Small intestine (tissue), 7 donors: ENCODE results near the gene GBGT1. TPM values are rescaled to one million over a fixed set of nuclear protein-coding genes. Genes with fewer than 3 reads are reported as not detected.

Experiments used
- DNase-seq, 2 donors: peaks; one replicate each; pipeline versions ENCODE4 v3.0.0 to v3.0.0-alpha.2; 2013
- FAIRE-seq: peaks from 2 replicates; lab custom pipeline; 2012; peaks lifted over from hg19 to GRCh38; lab: Jason Lieb, UNC
- H3K27ac ChIP-seq, 3 donors: one replicate each; pipeline ENCODE4 v1.5.1; 2013; ENCODE audit warnings: low read length in 2 of 3, mild to moderate bottlenecking in 2 of 3, control low read depth in 1 of 3, inconsistent platforms in 1 of 3, low read depth in 1 of 3, moderate library complexity in 1 of 3
- H3K27me3 ChIP-seq, 3 donors: one replicate each; pipeline ENCODE4 v1.6.1; 2013; ENCODE audit warnings: low read length in 3 of 3, inconsistent platforms in 1 of 3; ENCODE audit not compliant: control insufficient read depth in 3 of 3, insufficient read depth in 3 of 3
- H3K36me3 ChIP-seq, 3 donors: one replicate each; pipeline ENCODE4 v1.6.1; 2013; ENCODE audit warnings: low read length in 3 of 3, inconsistent platforms in 1 of 3, low read depth in 1 of 3, mild to moderate bottlenecking in 1 of 3, moderate library complexity in 1 of 3; ENCODE audit not compliant: control insufficient read depth in 3 of 3, insufficient read depth in 2 of 3
- H3K4me1 ChIP-seq, 3 donors: one replicate each; pipeline ENCODE4 v1.6.1; 2013; ENCODE audit warnings: low read length in 2 of 3, inconsistent platforms in 1 of 3, low read depth in 1 of 3, mild to moderate bottlenecking in 1 of 3, moderate library complexity in 1 of 3; ENCODE audit not compliant: control insufficient read depth in 3 of 3, insufficient read depth in 2 of 3
- H3K4me3 ChIP-seq, 3 donors: one replicate each; pipeline ENCODE4 v1.5.1; 2013; ENCODE audit warnings: low read length in 3 of 3, control low read depth in 1 of 3, inconsistent platforms in 1 of 3, low read depth in 1 of 3, mild to moderate bottlenecking in 1 of 3, moderate library complexity in 1 of 3
- H3K9me3 ChIP-seq, 2 donors: one replicate each; pipeline ENCODE4 v1.6.1; 2013; ENCODE audit warnings: low read depth in 1 of 2, low read length in 1 of 2; ENCODE audit not compliant: control insufficient read depth in 2 of 2, insufficient read depth in 1 of 2
- WGBS, 3 donors: extraction: QIAGEN DNeasy Blood & Tissue Kit; methylation state at CpG; one replicate each; pipeline ENCODE4 v1.1.7; 2013; 5-methylcytosine and 5-hydroxymethylcytosine counted together
- polyA plus RNA-seq, 4 donors: library from polyadenylated mRNA; stranded (reverse) in 3 of 4; unstranded in 1 of 4; fragments of 200-250 nt in 3 of 4; fragments of 120-200 nt in 1 of 4; gene quantifications; one replicate each; pipeline versions ENCODE4 v1.2.1 to v1.2.3, GENCODE V29; 2013
- donor health status: healthy with polysubstance abuse.
- donor health status: control.
- donor health status: control.
- donor health status: Bipolar disorder and iron deficiency.
- donor health status: healthy.

GBGT1 gene
- polyA plus RNA-seq, 4 donors, result 0.45 to 15.4 (median 6.9) TPM

- peaks cover 0 to 6% (median 0%) of the 10 kb centered on the region in 3 donors for H3K4me1 ChIP-seq
- 86 to 92% (median 87%) methylated on average over 13 of the region's 13 CpGs for WGBS, 3 donors
- no peak overlapping the region for H3K4me3 ChIP-seq
- no peak overlapping the region for H3K27ac ChIP-seq
- H3K27me3 ChIP-seq, result no peaks in the 10 kb centered on the region
- H3K36me3 ChIP-seq, result peaks cover 0 to 6% (median 0%) of the 10 kb centered on the region in 3 donors
- FAIRE-seq, result no peak
- H3K9me3 ChIP-seq, result no peaks in the 10 kb centered on the region
- no peak for DNase-seq
Measured at GRCh38 chr9:133154097-133154989, 9.4 kb downstream of the GBGT1 start.

DNA sequence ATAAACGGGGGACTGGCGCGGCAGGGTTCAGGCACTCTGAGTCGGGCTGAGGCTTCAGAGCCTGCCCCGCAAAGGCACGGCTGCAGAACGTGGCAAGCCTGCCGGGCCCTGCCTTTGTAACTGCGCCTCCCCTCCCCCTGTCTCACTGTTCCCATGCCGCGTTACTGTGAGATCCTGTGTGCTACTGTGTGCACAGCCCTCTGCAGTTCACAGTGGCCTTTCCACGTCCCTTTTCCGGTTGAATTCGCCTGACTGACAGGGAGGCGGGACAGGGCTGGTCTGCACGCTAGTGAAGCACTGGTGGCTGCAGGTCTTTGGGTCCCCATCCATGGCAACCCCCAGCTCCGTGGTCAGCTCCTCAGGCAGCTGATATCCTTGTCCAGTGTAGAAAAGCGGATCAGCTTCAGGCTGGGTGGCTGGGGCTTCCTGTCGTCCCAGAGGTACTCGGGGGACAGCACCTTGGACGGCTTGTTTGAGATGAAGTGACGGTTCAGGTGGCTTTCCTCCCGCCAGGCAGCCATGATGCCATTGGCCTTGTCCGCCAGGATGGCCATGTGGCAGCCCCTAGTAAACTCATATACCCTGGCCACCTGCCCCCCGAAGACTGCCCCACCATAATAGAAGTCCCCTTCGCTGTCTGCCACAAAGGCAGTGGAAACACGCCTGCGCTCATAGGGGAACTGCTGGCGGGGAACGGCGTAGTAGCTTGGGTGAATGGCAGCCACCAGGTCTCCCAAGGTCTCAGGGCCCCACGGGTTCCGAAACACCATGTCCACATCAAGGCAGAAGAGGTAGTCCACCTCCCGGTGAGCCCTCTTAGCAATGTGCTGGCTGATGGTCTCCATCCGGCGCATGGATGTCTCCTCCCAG, 10.3 kb downstream of the GBGT1 start:
- 78 to 89% (median 89%) methylated on average over 36 of the region's 36 CpGs for WGBS, 3 donors
- DNase-seq, result no peak
- Histone ChIP-seq H3K27ac (no peak overlapping the region), H3K27me3 (no peaks in the 10 kb centered on the region), H3K4me1 (peaks cover 0 to 6% (median 0%) of the 10 kb centered on the region in 3 donors), H3K36me3 (peaks cover 0 to 6% (median 0%) of the 10 kb centered on the region in 3 donors), H3K4me3 (no peak overlapping the region), H3K9me3 (no peaks in the 10 kb centered on the region)
- FAIRE-seq, result no peak

- WGBS, 3 donors, result 76 to 80% (median 77%) methylated on average over 14 of the region's 14 CpGs
- H3K27me3 ChIP-seq, result no peaks in the 10 kb centered on the region
- no peaks in the 10 kb centered on the region for H3K9me3 ChIP-seq
- H3K27ac ChIP-seq, result no peak overlapping the region
- H3K4me1 ChIP-seq, result peaks cover 0 to 15% (median 0%) of the 10 kb centered on the region in 3 donors
- no peak for FAIRE-seq
- DNase-seq, result no peak
- no peak overlapping the region for H3K4me3 ChIP-seq
- peaks cover 0 to 12% (median 0%) of the 10 kb centered on the region in 3 donors for H3K36me3 ChIP-seq
Measured at GRCh38 chr9:133151601-133152525, 11.9 kb downstream of the GBGT1 start.

GRCh38 chr9:133151041-133151440, 12.7 kb downstream of the GBGT1 start:
- 93 to 94% (median 93%) methylated on average over 6 of the region's 6 CpGs for WGBS, 3 donors
- Histone ChIP-seq H3K4me1 (peaks cover 0 to 20% (median 0%) of the 10 kb centered on the region in 3 donors), H3K27me3 (no peaks in the 10 kb centered on the region), H3K27ac (no peak overlapping the region), H3K36me3 (peaks cover 0 to 20% (median 0%) of the 10 kb centered on the region in 3 donors), H3K4me3 (no peak overlapping the region), H3K9me3 (no peaks in the 10 kb centered on the region)
- DNase-seq (no peak), FAIRE-seq (no peak)

- peak overlapping the region; percentile 91 to 96 (median 96) for H3K27ac ChIP-seq
- FAIRE-seq (no peak), DNase-seq (peak; percentile 93 to 97)
- H3K36me3 ChIP-seq, result peaks cover 0 to 30% (median 0%) of the 10 kb centered on the region in 3 donors
- no peaks in the 10 kb centered on the region for H3K9me3 ChIP-seq
- H3K4me3 ChIP-seq, result peak overlapping the region; percentile 52 to 95 (median 79)
- no peaks in the 10 kb centered on the region for H3K27me3 ChIP-seq
- 2 to 6% (median 3%) methylated on average over 35 to 95 of the region's 95 CpGs for WGBS, 3 donors
- peaks cover 2 to 29% (median 3%) of the 10 kb centered on the region in 3 donors for H3K4me1 ChIP-seq
Measured at GRCh38 chr9:133149130-133150015, 14.3 kb downstream of the GBGT1 start.

DNA sequence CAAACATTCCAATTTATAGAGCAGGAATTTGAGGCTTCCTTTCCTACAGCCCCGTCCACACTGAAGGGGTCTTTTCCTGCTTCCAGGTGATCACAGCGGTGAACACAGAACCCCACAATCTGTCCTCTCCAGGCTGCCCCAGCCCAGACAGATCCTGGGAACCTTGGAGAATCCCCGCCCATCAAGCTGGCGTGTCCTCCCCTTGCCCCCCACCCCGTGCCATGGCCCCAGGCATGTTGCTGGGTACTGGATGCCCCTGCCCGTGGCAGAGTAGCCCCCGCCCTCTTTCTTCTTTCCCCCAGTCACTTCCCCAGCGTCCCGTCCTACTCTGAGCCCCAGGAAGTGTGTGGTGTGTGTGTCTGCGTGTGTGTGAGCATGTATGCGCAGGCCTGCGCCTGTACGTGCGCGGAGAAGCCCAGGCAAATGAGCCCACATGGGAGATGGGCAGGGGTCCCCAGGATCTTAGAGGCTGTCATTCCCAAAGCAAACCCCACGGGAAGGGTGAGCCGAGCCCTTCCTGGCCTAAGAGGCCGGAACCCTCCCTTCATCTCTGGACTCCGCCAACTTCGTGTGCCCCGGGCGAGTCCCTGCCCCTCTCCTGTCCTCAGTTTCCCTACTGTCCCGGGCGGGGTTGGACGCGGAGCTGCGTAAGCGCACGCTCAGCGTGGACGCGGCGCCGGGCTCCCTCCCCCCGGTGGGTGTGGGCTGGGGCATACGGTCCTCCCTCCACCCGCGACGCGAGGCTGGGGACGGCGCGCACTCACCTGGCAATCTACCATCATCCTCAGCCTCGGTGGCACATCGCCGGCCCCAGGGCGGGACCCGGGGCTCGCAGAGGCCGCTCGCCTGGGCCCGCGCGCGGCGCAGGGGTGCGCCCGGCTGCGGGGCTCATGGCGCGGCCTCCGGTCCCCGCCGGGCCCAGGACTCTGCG, 15.2 kb downstream of the GBGT1 start:
- DNase-seq, result peak; percentile 61 to 76
- FAIRE-seq, result no peak
- H3K4me3 ChIP-seq, result peak overlapping the region; percentile 52 to 95 (median 79)
- no peaks in the 10 kb centered on the region for H3K9me3 ChIP-seq
- H3K27me3 ChIP-seq, result no peaks in the 10 kb centered on the region
- H3K4me1 ChIP-seq, result peaks cover 3 to 38% (median 5%) of the 10 kb centered on the region in 3 donors
- peaks cover 0 to 30% (median 0%) of the 10 kb centered on the region in 3 donors for H3K36me3 ChIP-seq
- peak overlapping the region; percentile 91 to 96 (median 93) for H3K27ac ChIP-seq
- WGBS, 3 donors, result 1 to 2% (median 2%) methylated on average over 29 to 65 of the region's 65 CpGs
